DMS 273 treated with DMSO at 0.1 percent for 48 hours (cell line): ENCODE measurements around the gene MYOZ2.

ENCODE experiments used
- DNase-seq: peaks from one replicate; lab custom pipeline; 2025; lab: John Stamatoyannopoulos, UW

The MYOZ2 gene

DNA sequence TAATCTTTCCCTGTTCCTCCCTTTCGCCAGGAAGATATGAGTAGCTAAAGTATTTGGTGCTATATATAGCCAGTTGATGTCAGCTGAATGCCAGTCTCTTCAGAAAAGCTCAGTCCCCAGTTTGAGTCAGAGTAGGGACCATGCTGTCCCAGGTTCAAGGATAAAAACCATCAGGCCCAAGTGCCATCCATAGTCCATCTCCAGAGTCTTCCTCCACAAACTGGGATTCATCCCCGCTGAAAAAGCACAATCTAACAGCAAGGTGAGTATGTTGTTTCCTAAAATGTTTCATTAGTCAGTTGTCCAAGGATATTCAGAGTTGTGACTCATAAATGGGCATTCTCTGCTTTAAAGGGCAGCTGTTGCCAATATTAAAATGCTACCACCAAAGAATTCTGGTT lies at the start of gene MYOZ2:
MYOZ2 (plus strand) TSS at position 112 of the 401 bp plus-strand sequence. CDS start 694 bp downstream, outside the sequence.
- DNase-seq: no peak

DNA sequence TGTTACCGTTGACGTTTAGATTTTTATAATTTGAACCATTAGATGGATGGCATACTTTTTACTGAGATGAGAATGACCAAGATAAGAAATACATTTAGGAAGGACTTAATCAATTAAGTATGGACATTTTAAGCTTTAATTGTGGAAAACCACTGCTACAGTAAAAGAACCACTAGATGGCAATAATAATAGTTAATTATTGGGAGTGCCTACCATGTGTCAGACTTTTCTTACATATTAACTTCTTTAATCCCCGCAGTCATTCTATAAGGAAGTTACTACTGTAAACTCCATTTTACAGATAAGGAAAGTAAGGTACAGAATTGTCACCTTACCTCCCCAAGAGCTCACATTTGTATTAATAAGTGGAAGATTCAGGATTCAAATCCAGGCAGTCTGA lies 48.5 kb upstream of the MYOZ2 start:
- no peak for DNase-seq

DNA sequence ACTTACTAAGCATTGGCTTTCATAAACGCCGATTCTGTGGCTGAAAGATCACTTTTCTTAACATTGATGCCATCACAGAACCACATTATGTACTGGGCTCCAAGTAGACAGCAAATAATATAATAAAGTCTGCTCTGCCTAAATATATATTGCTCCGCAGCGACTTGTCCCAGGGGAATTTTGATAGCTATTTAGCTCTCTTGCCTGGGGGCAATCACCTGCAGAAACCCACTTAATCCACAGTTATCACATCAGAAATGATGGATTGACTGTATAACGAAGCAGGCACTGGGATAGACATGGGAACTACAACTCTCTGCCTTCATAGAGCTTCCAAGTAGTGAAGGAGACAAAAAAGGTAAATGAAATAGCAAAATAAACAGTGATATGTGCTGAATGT lies 48.0 kb upstream of the MYOZ2 start:
- DNase-seq: no peak

DNA sequence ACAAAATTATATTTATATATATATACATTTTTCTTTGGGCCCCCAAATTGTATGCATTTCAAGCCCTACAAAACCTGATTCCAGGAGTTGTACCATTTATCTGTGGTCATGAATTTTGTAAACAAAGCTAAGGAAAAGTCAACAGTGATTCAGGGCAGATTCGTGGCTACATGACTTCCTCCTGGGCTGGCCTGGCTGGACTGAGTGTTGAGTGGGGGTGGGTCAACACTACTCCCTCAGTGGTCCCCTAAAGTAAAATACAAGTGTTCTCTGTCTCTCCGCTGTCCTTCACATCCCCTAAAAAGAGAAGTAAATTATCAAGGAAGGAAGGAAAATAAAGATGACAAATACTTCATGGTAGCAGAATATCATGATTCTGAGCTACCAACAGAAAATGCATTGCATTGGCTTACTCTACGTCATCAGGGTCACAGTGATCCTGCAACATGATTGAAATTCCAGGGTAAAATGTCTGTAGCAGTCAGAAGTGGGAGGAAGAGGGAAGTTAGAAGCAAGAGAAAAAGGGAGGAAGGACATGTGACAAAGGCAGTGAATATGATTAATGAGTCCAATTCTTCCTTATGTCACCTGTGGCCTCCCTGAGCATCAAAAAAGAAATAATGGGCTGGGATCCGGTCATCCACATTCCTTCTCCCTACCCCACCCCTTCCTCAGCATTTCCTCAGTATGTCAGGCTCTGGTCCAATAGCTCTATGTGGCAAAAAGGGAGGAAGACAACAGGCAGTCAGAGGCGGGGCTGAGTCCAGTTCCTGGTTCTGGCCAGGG lies 42.4 kb upstream of the MYOZ2 start:
- DNase-seq: no peak

DNA sequence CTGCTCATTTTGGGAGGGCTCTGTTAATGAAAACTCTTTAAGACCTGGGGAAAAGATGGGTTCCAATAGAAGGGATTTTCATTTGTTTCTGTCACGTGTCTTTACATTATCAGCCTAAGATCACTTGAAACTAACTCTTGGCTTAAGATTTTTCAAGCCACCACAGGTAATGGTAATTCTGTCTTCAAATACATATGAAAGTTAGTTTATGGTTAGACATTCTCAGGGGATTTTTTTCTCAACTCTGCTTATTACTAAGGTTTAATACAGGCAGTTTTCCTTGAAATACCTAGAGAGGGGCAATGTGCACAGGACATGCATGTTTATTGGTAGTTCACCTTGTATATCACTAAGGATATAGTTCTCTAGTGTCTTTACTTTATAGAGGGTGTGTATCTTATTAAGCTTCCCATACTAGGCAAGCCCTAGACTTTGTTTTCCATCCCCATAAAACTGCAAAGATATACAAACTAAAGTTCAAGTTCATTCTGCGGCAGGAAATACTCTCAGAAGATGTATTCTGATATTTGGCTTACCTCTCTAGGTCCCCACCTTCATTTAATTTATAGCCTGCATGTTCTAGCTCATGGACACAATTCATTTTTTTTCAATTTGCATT lies 38.2 kb upstream of the MYOZ2 start:
- DNase-seq: no peak

DNA sequence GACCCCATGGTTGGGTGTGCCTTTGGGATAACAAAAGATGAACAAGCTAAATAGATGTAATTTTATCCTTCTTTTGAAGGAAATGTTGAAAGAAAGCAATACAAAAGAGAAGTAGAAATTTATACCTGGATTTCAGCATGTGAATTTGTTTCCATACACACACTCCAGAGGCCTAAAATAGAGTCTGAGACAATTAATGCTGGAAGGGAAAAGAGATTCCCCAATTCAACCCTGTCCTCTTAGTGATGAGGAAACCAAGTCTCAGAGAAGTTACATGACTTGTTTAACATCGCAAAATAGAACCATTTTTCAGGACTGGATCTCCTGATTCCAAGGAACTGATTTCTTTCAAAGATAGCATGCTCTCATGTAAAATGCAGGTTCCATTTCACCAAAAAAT lies 37.3 kb upstream of the MYOZ2 start:
- no peak for DNase-seq

DNA sequence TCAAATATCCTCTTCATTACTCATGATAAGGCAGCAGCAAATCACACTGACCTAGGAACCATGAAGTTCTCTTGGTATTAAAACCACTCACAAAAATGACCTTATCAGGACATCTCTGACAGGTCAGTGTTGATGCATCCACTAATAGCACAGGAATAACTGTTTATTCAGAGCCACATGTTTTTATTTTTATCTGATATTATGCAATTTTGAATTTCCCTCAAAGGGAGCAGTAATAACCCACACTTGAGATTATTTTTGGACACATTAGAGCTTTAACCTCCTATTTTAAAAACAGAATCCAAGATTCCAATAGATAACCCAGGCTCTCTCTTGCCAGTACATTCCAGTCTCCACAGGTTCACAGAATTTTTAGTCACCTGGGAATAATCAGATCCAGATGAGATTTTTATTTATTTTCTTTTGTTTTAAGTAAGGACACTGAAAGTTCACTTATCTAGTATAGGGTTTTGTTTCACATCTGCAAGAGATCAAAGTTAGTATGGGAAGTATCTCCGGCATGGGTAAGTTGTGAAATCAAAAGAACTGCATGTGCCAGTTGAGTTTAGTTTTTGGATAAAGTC lies 36.3 kb upstream of the MYOZ2 start:
- DNase-seq: no peak

DNA sequence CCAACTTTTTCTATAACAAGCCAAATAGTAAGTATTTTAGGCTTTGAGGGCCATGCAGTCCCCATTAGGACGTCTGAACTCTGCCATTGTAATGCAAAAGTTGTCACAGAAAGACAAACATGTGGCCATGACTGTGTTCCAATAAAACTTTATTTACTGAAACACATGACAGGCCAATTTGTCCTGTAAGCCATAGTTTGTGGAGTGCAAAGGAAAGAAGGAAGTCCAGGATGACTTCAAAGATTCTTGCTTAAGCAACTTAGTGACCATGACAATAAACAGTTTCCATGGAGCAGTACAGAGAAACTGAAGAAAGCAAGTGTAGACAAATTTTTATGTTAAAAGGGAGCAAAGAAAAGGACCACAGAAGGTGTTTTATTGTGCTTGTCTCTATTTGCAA lies 35.0 kb upstream of the MYOZ2 start:
- DNase-seq: no peak

DNA sequence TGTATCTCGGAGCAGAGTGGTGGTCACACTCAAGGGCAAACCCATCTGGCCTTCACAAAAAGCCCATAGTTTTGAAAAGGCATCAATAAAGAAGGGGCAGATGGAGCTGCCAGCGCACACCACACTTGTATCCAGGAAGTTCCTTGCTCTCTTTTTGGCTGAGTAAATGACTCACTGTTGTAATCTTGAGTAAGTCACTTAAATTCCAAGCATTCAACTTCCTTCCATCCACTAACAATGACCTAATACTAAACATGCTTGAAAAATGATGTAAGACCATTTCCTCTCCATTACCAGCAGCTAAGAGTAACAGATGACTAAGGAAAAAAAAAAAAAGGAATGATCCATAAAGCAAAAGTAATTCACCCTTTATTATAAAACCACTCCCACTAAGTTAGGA lies 32.4 kb upstream of the MYOZ2 start:
- peak; percentile 1 for DNase-seq

DNA sequence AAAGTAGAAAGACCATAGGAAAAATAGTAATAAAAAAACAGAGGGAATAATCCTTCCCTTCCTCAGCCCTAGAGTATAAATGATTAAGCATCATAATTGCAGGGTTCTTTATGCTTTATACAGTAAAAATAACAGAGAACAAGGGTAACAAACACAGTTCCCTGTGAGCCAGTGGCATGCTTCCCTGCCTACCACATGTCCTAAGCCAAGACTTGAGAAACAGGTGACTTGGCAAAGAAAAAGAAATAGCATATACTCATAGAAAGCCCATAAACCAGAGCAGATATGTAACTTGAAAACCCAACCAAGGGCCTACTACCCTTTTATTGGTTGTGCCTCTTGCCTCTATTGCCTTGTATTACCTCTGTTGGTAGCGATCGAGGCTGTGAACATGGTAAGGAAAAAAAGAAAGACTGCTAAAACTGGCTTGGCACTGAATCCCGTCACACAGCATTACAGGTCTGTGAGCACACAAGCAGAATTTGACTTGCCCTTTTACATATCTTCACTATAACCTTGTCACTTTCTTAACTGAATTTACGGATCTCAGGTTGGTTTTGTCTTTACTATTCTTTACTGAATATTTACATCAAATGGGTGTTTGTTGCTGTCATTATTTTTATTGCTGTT lies 30.9 kb upstream of the MYOZ2 start:
- no peak for DNase-seq

DNA sequence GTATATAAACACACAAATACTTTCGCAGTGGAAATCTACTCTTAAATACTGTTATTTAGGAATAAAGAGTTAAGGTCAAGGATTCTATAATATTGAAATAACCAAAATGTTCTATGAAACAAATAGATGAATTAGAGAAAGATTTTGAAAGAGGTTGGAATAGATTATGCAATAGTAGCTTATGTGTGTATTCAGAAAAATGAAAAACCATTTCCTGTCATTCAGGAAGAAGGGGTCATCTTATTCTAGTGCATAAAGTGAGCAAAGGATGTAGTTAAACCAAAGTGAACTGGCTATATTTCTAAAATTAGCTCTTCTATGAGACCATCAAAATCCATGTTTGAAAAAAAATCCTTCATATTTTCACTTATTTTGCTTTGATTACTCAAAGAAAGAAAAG lies 30.0 kb upstream of the MYOZ2 start:
- DNase-seq: no peak

DNA sequence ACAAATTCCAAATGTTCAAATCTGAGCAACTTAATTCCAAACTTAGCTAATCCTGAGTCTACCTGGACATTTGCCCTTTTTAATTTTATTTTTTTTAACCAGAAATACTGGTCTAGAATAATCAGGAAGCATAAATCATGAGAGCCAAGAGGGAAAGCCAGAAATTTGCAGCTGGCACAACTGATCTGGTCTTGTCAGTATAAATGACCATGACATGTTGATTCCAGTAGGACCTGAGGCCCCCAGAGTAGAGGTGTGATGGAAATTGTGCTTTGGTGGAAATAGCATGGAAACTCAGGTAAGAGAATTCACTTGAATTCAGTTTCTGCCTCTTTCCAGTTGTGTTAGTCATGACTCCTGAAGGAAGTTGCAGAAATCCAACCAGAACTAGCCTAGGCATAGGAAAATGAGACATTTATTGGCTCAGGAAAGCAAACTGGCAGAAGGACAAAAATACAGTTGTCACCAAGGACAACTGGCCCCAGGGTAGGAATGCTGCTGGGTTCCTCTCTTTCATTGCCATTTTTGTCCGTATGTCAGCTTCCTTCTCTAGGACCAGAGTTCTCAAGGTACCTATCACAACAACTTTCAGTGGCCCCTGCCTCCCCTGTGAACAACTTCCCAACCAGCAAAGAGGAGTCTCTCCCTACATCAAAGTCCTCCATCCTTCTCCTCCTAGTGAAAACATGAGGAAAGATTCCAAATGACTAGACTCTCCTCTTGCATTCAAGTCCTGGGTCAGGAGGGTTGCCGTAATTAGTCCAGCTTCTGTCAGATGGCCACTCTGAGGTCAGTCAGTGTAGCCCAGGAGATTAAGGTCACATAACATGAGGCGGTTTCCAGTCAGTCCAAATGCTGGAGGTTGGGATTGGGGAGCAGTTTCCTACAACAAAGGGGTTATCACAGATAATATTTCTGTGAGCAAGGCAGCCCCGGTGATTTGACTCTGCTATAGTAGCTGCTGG lies 29.3 kb upstream of the MYOZ2 start:
- DNase-seq: no peak

DNA sequence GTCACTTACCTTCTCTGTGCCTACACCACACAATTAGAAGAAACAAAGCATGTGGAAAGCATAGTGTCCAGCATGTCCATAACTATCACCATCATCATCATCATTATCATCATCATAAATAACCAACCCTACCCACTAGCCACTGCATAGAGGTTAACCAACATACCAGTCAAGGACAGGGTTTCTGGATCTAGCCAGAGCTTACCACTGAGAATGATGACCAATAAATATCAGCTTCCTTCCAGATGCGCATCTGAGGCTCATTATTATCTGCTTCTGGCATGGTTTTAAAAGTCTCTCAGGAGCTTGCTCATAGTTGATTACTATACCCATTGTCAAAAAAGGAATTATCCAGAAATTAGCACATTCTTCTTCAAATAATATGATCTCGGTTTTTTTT lies 25.5 kb upstream of the MYOZ2 start:
- no peak for DNase-seq

DNA sequence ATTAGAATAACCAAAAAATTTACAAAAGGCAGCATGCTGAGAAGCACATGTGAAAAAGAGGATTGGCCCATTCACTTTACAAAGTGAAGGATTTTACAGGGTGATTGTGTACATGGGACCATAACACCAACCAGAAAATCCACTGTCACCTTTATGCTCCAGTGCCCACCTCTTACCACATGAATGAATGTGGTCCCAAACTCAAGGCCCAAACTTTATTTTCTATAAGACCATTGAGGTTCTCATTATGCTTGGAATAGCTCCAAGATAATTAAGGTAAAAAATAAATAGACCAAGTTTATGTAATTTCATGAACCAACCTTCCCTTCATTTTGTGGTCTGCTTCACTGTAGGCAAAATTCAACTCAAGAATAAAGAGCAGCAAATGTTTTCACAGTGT lies 24.3 kb upstream of the MYOZ2 start:
- no peak for DNase-seq

DNA sequence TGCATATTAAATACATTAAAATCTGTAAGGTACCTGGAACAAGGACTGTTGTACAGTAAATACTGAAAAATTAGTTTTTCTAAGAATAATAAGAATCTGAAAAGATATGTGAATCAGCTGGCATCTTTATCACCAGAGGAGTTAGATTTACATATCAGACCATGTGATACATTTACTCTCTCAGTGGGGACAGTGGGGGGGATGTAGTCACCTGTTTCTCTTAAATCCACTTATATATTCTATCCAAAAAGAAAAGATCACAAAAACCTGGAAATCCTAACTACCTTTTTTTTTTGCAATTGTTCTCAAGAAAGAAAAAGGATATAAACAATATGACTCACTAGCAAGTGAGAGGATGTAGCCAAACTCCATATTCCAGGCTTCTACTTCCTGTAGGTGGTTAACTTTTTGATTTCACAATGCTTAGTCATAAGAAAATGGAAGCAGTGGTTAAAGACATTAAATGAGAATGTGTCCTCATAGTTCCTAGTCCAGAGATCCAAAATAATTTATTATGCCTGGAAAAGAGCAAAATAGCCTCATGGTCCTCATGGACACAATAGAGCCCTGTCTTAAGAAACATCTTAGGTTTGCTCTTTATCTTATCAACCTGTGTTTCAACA lies 22.5 kb upstream of the MYOZ2 start:
- DNase-seq: no peak

DNA sequence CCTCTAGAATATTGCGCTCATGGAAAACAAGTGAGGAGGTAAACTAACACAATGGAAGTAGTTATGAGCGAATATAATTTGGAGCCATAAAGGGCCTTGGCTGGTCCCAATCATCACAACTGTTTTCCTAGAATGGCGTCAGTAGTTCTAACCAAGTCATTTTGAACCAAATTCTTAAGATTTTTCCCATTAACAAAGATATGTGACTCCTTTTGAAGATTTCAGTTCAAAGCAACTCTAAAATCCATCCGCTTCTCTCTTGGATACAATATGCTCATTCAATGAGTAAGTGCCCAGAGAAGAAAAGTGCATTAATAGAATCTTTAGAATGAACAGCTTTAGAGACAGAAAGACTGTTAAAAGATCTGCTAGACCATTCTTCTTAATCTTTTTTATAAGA lies 19.6 kb upstream of the MYOZ2 start:
- DNase-seq: no peak

DNA sequence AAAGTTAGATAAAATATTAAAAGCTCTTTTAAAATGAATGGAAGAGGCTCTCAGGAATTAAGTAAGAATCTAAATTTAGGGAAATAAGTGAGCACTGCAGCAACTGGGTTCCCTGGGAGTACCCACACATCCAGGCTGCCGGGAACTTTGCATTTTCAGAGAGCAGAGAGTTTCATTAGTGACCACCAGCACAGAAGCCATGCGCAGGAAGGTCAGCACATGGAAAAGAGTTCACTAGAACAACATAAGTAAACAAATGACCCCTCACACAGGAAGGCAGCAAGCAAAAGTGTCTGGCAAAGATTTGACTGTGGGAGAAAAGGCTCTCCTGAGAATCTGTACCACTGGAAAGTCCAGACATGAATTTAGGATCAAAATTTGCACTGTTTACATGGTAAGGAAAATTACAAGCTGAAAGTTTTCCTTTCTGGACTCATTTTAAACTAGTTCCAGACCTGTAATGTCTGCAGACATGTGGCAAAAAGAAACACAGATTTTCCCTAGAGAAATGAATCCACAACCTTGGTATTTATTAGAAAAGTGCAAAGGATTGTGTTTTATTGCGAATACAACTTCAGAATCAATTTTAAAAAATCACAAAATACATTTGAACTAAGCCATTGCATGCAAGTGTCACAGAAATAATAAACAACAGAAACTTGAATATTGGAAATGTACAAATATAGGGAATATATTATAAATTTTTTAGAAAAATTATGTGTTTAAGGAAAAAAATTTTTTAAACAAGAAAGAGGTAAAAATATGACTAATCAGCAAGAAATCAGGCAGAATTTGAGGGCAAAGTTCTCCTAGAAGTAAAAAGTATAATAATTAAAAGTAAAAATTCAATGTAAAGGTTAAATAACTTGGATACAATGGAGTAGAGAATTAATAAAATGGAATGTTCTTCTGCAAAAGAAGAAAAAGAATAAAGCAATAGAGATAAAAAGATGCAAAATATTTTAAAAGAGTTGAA lies 18.4 kb upstream of the MYOZ2 start:
- no peak for DNase-seq

DNA sequence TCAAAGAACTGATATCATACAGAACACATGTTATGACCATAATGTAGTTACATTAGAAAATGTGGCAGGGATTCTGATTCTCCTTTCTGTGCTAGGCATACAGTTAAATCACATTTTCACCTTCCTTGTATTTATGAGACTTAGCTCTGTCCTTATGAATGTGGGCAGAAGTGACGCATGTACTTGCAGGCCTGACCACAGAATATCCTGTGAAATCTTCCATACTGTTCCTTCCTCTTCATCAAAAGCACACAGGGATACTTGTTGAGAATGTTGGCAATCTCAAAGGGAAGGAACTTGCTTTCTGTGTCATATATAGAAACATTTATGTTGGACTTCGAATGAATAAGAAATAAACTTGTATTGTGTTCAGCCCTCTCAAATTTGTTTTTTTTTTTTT lies 17.2 kb upstream of the MYOZ2 start:
- no peak for DNase-seq

DNA sequence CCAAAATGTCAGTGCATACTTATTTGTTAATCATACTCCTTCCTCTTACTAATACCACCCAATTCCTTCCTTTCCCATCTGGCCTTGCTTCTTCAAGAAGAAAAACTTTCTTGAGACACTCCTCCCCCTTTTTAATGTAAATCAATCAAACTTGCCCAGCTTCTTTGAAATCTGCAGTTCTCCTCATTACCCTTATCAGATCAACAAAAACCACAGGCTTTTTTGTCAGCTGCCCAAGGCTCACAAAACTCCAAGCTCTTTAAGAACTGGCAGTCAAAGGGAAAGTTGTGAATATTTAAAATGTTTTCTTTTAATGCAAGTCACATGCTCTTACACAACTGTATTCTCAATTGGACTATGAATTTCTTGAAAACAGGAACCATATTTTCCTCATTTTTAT lies 11.3 kb upstream of the MYOZ2 start:
- DNase-seq: no peak

DNA sequence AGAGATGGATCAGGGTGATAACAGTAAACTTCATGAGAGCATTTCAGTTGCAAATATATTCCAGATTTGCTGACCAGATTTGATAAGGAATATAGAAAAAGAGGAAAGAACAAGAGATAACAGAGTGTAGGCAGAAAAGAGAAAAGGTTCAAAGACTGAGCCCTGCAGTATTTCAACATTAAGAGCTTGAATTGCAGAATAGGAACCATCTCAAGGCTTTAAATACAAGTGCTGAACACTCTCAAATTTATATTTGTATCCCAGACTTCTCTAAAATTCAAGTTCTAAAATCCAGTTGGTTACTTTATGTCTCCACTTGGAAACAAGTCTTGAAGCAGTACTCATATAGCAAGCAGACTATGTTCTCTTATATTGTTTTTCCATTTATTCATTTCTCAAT lies 9.7 kb upstream of the MYOZ2 start:
- DNase-seq: no peak
